T1000 (cell line): ENCODE measurements around the gene ITPRIP.

Experiments used
- DNase-seq: peaks from one replicate; lab custom pipeline; 2025; ENCODE audit warnings: mixed read lengths; lab: John Stamatoyannopoulos, UW

The ITPRIP gene

GRCh38 chr10:104340641-104341040, 2.4 kb upstream of the ITPRIP start:
- DNase-seq, result no peak

GRCh38 chr10:104340111-104340526, 1.9 kb upstream of the ITPRIP start:
- no peak for DNase-seq

GRCh38 chr10:104339469-104340110, 1.3 kb upstream of the ITPRIP start:
- DNase-seq, result no peak

- no peak for DNase-seq
Measured at GRCh38 chr10:104337521-104337984, 712 bp downstream of the ITPRIP start.

GRCh38 chr10:104336821-104337467, 1.3 kb downstream of the ITPRIP start:
- no peak for DNase-seq

- DNase-seq, result no peak
Measured at GRCh38 chr10:104334965-104335650, 3.2 kb downstream of the ITPRIP start.

- no peak for DNase-seq
Measured at GRCh38 chr10:104334561-104334960, 3.7 kb downstream of the ITPRIP start.

GRCh38 chr10:104333728-104334373, 4.4 kb downstream of the ITPRIP start:
- no peak for DNase-seq

- DNase-seq, result no peak
Measured at GRCh38 chr10:104333032-104333727, 5.1 kb downstream of the ITPRIP start.

- DNase-seq, result no peak
Measured at GRCh38 chr10:104332243-104333031, 5.8 kb downstream of the ITPRIP start.

GRCh38 chr10:104331208-104331838, 6.9 kb downstream of the ITPRIP start:
- DNase-seq, result no peak

- DNase-seq, result peak; percentile 45
Measured at GRCh38 chr10:104330168-104331110, 7.8 kb downstream of the ITPRIP start.

GRCh38 chr10:104329735-104330134, 8.5 kb downstream of the ITPRIP start:
- DNase-seq, result peak; percentile 59

GRCh38 chr10:104328896-104329710, 9.2 kb downstream of the ITPRIP start:
- DNase-seq, result peak; percentile 49

- no peak for DNase-seq
Measured at GRCh38 chr10:104328646-104328895, 9.7 kb downstream of the ITPRIP start.

- DNase-seq, result peak; percentile 35
Measured at GRCh38 chr10:104327745-104328645, 10.3 kb downstream of the ITPRIP start.

GRCh38 chr10:104326991-104327610, 11.2 kb downstream of the ITPRIP start:
- no peak for DNase-seq
